Measurements from ENCODE around the gene PLEKHA1.

The PLEKHA1 gene

DNA sequence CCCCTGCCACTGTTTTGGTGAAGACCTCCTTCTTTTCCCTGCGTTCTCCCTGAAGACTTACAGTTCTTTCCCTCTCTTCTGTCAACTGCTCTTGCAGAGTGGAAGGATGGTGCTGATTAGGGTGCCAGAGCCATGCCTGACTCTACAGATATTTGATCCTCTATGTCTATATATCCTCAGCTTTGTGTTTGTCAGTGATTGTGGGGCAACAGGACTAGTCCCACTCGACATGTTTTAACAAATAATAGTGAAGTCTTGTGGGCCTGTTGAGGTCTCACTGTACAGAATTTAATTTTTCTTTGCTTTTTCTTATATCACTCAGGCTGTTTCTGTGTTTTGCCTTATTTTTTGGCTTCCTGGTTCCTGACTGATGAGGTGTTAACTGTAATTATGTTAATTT, 5.0 kb downstream of the PLEKHA1 start:
- DNase-seq = no peak

- DNase-seq = no peak
Observed at GRCh38 chr10:122380703-122381102, 6.2 kb downstream of the PLEKHA1 start.

DNA sequence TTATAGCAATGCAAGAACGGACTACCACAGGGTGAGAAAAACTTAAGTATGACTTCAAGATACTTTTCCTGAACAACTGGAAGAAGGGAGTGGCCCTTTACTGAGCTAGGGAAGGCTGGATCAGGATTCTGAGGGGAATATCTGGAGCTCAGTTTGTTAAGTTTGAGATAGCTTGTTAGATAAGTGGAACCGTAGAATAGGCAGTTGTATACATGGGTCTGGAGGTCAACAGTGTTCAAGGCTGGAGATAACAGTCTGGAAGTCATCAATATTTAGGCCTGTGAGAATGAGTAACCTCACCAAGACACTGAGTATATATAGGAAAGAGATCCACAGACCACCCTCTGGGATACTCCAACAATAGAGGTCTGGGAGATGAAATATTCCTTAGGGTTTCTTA, 7.2 kb downstream of the PLEKHA1 start:
- no peak for DNase-seq

DNA sequence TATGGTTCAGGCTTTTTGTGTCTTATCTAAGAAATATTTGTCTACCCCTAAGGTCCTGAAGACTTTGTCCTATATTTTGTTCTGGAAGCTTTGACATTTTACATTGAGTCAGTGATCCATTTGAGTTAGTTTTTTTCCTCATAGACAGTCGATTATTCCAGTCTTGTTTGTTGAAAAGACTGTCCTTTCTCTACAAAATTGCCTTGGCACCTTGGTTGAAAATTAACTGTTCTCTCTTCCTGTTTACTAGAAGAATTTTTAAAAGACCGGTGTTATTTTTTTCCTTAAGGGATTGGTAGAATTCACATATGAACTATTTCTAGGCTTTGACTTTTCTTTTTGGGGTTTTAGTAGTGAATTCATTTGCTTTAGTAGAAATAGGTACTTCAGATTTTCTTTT, 12.0 kb downstream of the PLEKHA1 start:
- DNase-seq = no peak

GRCh38 chr10:122387572-122387971, 13.1 kb downstream of the PLEKHA1 start:
- no peak for DNase-seq

- no peak for DNase-seq
Observed at GRCh38 chr10:122388287-122388997, 13.9 kb downstream of the PLEKHA1 start.

DNA sequence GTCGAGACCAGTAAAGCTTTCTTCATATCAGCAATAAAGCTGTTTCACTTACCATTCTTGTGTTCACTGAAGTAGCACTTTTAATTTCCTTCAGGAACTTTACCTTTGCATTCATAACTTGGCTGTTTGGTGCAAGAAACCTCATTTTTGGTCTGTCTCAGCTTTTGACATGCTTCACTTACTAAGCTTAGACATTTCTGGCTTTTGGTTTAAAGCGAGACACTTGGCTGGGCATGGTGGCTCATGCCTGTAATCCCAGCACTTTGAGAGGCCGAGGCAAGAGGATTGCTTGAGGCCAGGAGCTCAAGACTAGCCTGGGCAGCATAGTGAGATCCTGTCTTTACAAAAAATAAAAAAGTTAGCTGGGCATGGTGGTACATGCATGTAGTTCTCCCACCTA, 15.8 kb downstream of the PLEKHA1 start:
- no peak for DNase-seq

- DNase-seq = no peak
Observed at GRCh38 chr10:122390679-122391078, 16.2 kb downstream of the PLEKHA1 start.

DNA sequence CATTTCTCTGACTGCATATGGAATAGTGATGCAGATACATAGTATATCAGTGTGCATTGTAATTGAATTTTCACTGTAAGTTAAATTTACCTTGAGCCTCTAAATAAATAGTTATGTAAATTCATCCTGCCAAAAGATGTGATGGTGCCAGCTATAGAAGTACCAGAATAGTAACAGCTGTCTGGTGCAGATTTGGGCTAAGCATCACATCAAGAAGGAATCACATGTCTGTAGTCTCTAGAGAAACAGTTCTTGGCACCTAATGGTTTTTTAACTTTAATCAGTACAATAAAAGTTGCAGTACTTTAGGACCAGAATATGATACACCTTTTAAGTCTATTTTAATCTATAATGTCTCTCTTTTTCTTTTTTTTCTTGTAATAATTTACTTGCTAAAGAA, 17.4 kb downstream of the PLEKHA1 start:
- no peak for DNase-seq

- no peak for DNase-seq
Observed at GRCh38 chr10:122392835-122393234, 18.3 kb downstream of the PLEKHA1 start.

DNA sequence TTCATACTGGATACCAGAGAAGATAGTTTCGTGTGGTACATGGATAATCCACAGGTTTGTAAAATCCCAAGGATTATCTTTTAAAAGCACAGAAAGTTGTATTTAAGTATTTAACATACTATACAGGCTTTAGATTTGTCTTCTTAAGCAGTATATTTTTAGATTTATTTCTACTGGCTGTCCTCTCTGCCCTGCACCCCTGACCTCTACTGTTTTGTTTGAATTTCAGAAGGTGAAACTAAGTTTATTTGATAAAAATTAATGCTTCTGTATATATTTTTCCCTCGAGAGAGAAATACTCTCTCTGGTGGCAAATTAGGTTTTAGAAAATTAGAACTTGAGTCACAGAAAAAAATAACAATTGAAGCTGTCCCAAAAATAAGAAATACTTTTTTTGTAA, 18.8 kb downstream of the PLEKHA1 start:
- DNase-seq = no peak

- no peak for DNase-seq
Observed at GRCh38 chr10:122402548-122403131, 28.1 kb downstream of the PLEKHA1 start.

DNA sequence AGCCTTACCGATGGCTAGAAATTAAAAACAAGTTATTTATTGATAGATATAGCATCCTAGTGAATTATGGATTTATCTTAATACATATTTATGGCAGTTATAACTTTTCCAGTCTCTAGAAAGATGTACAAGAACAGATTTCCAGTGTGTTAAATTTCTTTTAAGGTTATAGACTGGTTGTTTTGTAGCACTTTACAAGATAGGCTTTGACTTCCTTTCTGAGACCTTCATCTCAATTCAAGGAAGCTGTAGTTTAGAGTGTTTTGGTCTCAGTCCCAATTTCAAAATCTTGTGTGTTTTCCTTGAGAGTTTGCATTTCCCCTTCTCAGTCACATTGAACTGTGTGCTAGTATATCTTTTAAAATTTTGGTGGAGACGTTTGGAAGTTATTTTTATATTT, 30.1 kb downstream of the PLEKHA1 start:
- DNase-seq = no peak

DNA sequence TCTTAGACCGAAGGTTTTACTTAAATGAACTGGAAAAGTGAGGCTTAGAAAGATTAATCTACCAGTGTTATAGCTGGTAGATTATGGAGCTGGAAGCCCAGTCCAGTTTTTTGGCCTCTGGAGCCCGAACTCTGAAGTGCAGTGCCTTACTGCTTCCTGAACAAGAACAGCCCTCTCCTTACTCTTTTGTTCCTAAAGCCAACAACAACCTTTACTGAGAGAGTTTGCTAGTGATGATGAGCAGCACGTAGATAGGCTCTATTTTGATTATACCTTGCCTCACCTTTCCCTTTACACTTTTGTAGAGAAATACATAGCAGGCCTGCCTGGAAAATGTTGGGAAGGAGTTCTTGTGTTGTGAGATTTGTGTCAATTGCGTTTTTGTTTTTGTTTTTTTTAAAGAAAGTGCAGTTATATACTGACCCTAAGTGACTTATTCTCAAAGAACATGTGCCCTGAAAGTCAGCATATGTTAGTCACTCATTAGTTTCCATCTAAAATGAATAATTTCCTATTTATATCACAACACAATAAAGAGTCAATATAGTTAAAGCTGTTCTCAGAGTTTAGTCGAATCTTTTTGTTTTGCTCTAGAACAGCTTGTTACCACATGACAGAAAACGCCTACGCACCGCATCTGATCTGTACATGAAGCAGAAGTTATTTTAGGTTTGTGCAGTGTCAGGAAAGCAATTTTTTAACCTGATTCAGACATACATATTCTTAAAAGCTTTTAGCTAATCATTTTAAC, 33.0 kb downstream of the PLEKHA1 start:
- peak; percentile 37 for DNase-seq

DNA sequence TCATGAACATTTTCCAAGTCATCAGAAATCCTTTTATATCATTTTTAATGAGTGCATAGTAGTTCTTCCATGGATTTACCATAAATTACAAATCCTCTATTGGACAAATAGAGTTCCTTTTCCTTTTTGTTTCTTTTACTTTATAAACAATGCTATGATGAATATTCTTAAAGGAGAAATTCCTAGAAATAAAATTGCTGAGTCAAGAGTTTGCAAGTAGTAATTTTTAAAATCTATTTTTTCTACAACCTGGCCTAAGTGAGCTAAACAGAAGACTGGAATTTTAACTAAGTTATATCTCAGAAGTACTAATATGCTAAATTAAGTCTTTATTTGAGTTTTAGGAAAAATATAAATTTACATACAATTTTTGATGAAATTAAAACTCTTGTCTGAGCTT, 38.8 kb downstream of the PLEKHA1 start:
- no peak for DNase-seq

DNA sequence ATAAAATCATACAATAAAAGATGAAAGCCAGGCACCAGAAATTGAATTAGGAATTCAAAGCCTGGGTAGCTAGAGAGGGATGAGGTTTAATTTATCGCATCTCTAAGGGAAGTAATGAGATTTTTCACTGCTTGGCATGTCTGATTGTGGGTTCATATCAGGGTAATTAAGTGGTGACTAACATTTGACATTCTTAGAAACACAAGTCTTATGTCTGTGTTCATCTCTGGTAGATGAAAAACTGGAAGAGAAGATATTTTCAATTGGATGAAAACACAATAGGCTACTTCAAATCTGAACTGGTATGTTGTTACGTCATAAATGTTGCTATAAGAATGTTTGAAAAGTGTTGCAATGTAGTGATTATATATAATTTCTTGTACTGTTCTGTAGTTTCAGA, 43.2 kb downstream of the PLEKHA1 start:
- DNase-seq = no peak

GRCh38 chr10:122419016-122419415, 44.5 kb downstream of the PLEKHA1 start:
- DNase-seq = no peak

DNA sequence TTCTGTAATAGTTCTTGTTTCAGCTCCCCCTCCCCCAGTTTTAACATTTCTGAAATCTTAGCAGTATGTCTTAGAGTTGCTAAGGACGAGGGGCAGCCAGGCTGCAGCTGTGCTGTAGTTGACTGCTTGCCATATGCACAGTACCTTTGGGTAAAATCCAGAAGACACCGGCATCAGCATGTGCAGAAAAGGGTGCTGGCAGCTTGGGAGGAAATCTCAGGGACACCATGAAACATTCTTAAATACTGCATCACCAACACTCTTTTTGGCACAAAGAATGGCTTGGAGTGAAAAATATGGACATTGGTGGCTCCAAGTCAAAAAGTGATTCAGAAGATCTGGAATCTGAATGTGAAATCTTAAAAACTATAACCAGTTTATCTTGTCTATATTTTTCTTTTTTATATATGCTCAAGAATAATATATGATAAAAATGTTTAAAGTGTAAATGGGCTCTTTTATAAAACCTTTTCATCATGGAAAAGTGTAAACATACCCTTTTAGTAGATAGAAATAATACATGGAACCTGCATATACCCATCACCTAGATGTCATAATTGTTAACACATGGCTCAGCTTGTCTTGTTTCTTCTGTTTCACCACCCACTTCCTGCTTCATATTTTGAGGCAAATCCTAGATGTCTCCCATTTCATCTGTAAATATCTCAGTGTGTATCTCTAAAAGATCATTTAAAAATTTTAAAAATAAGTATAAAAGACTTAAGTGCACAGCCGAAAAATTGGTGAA, 45.5 kb downstream of the PLEKHA1 start:
- DNase-seq = no peak

- no peak for DNase-seq
Observed at GRCh38 chr10:122420624-122421007, 46.1 kb downstream of the PLEKHA1 start.

GRCh38 chr10:122421054-122421625, 46.6 kb downstream of the PLEKHA1 start:
- no peak for DNase-seq

GRCh38 chr10:122421742-122422141, 47.2 kb downstream of the PLEKHA1 start:
- DNase-seq = no peak

GRCh38 chr10:122422266-122422989, 47.9 kb downstream of the PLEKHA1 start:
- DNase-seq = no peak

GRCh38 chr10:122424059-122424458, 49.6 kb downstream of the PLEKHA1 start:
- no peak for DNase-seq
